Lung (tissue), 12 donors: ENCODE results near the gene ZNF699. TPM values are rescaled to one million over a fixed set of nuclear protein-coding genes. Genes with fewer than 3 reads are reported as not detected.

Experiments used
- ATAC-seq: fragments of 200-7000 bp; cut with Tn5 transposase; one replicate; pipeline ENCODE4 v1.9.1; 2020; ENCODE audit warnings: moderate number of reproducible peaks; ENCODE audit not compliant: insufficient read depth, low FRiP score
- DNase-seq, 3 donors: peaks; one replicate each; pipeline ENCODE4 v3.0.0-alpha.2; 2013 to 2017
- H3K27ac ChIP-seq, 2 donors: one replicate each; pipeline ENCODE4 v1.5.1; 2013; ENCODE audit warnings: mild to moderate bottlenecking in 2 of 2, moderate library complexity in 2 of 2, control low read depth in 1 of 2, inconsistent platforms in 1 of 2, low read depth in 1 of 2, low read length in 1 of 2
- H3K27me3 ChIP-seq, 3 donors: one replicate each; pipeline ENCODE4 v1.5.1; 2013; ENCODE audit warnings: low read length in 2 of 3; ENCODE audit not compliant: control insufficient read depth in 3 of 3, insufficient read depth in 3 of 3
- H3K36me3 ChIP-seq, 4 donors: one replicate each; pipeline ENCODE4 v1.5.1; 2013; ENCODE audit warnings: low read length in 4 of 4, mild to moderate bottlenecking in 1 of 4, moderate library complexity in 1 of 4; ENCODE audit not compliant: control insufficient read depth in 4 of 4, insufficient read depth in 4 of 4
- H3K4me1 ChIP-seq, 5 donors: one replicate each; pipeline ENCODE4 v1.5.1; 2013; ENCODE audit warnings: low read length in 5 of 5, mild to moderate bottlenecking in 2 of 5, moderate library complexity in 1 of 5; ENCODE audit not compliant: control insufficient read depth in 5 of 5, insufficient read depth in 5 of 5
- H3K4me3 ChIP-seq: one replicate; pipeline ENCODE4 v1.5.1; 2013; ENCODE audit warnings: mild to moderate bottlenecking, control low read depth, moderate library complexity
- H3K9ac ChIP-seq, 2 donors: one replicate each; pipeline ENCODE4 v1.5.1; 2013; ENCODE audit warnings: low read length in 2 of 2, control low read depth in 1 of 2; ENCODE audit not compliant: insufficient read depth in 1 of 2
- H3K9me3 ChIP-seq, 4 donors: one replicate each; pipeline ENCODE4 v1.5.1; 2013; ENCODE audit warnings: low read length in 3 of 4, mild to moderate bottlenecking in 1 of 4, moderate library complexity in 1 of 4; ENCODE audit not compliant: control insufficient read depth in 4 of 4, insufficient read depth in 3 of 4
- CTCF ChIP-seq: IDR thresholded peaks from 2 replicates; pipeline ENCODE4 v1.5.1; 2012; ENCODE audit warnings: mild to moderate bottlenecking; ENCODE audit errors: control extremely low read depth, extremely low read depth
- WGBS, 2 donors: extraction: QIAGEN DNeasy Blood & Tissue Kit; methylation state at CpG; one replicate each; pipeline ENCODE4 v1.1.7; 2013; 5-methylcytosine and 5-hydroxymethylcytosine counted together
- polyA plus RNA-seq, 2 donors: library from polyadenylated mRNA; stranded (reverse); fragments of 200-250 nt; gene quantifications; one replicate each; pipeline ENCODE4 v1.2.1, GENCODE V29; 2013
- total RNA-seq, 2 donors: library from RNA; depleted of rRNA in 1 of 2; stranded (reverse); fragments of >200 nt in 1 of 2; gene quantifications; one replicate each; pipeline ENCODE4 v1.2.1, GENCODE V29; 2014 to 2021
- donor health status: control.
- donor health status: control.
- donor health status: Bipolar disorder and iron deficiency.
- donor health status: healthy.
- donor health status: DM: yes; HTN: yes; CAD: no.

ZNF699 gene
- total and polyA plus RNA-seq, 4 donors = 0.59 to 13.8 (median 5.9) TPM

GRCh38 chr19:9321338-9321737 is 11.7 kb upstream of the ZNF699 start:
- no peak for TF ChIP-seq CTCF
- H3K9me3 ChIP-seq = peaks cover 0 to 15% (median 2%) of the 10 kb centered on the region in 4 donors
- no peak overlapping the region for H3K4me3 ChIP-seq
- DNase-seq = no peak
- no peak for ATAC-seq
- H3K36me3 ChIP-seq = peaks cover 0 to 9% (median 0%) of the 10 kb centered on the region in 4 donors
- H3K27ac ChIP-seq = no peak overlapping the region
- H3K9ac ChIP-seq = no peak overlapping the region
- H3K4me1 ChIP-seq = peaks cover 0 to 3% (median 0%) of the 10 kb centered on the region in 5 donors
- WGBS, 2 donors = 94 to 95% methylated on average over 17 to 23 of the region's 23 CpGs
- H3K27me3 ChIP-seq = no peaks in the 10 kb centered on the region

GRCh38 chr19:9313756-9314155 is 4.1 kb upstream of the ZNF699 start:
- 76 to 78% methylated on average over 4 of the region's 4 CpGs for WGBS, 2 donors
- Histone ChIP-seq H3K9ac (no peak overlapping the region), H3K27ac (no peak overlapping the region), H3K27me3 (no peaks in the 10 kb centered on the region), H3K36me3 (no peaks in the 10 kb centered on the region), H3K9me3 (peaks cover 0 to 17% (median 2%) of the 10 kb centered on the region in 4 donors), H3K4me1 (peaks cover 0 to 3% (median 0%) of the 10 kb centered on the region in 5 donors), H3K4me3 (no peak overlapping the region)
- no peak for DNase-seq
- no peak for ATAC-seq
- TF ChIP-seq CTCF = no peak

GRCh38 chr19:9309974-9310446 is 372 bp upstream of the ZNF699 start:
- Histone ChIP-seq H3K9me3 (peaks cover 0 to 12% (median 2%) of the 10 kb centered on the region in 4 donors), H3K9ac (no peak overlapping the region), H3K27ac (peak overlapping the region; percentile 96 to 97), H3K4me3 (peak overlapping the region; percentile 76), H3K4me1 (peaks cover 0 to 10% (median 6%) of the 10 kb centered on the region in 5 donors), H3K36me3 (peaks cover 0 to 6% (median 2%) of the 10 kb centered on the region in 4 donors), H3K27me3 (no peaks in the 10 kb centered on the region)
- TF ChIP-seq CTCF = no peak
- DNase-seq (peak in 2 of 3 donors; percentile 91 to 92), ATAC-seq (peak; percentile 83)
- WGBS, 2 donors = 5 to 7% methylated on average over 13 of the region's 13 CpGs
